ENCODE results near the gene TENM3. TPM values are rescaled to one million over a fixed set of nuclear protein-coding genes. Genes with fewer than 3 reads are reported as not detected.
"Not testable (repeated sequence)": the region's sequence is repeated elsewhere in the genome, so short reads cannot be mapped to it uniquely, and the experiment has no call there.

The TENM3 gene
- total RNA-seq, 4 donors from 2014 or later, result 0.69 to 8.2 (median 2.3) TPM

GRCh38 chr4:182808673-182809416, 565.6 kb downstream of the TENM3 start:
- WGBS, 2 donors, result 79 to 92% methylated on average over 23 to 25 of the region's 25 CpGs
- TF ChIP-seq CTCF (IDR thresholded peaks at IDR 0.05), result peak in 1 of 3 donors; percentile 3
- no peak for TF ChIP-seq POLR2A (IDR thresholded peaks at IDR 0.05)
- intact Hi-C loops (cut with DNase I; ENCODE audit: low total_unique reads), result loop anchor here (10.0 kb wide), 1 partner anchor 334 kb away; no protein-coding TSS in a partner anchor

GRCh38 chr4:182809417-182810102, 566.4 kb downstream of the TENM3 start:
- 65 to 100% methylated on average over 3 of the region's 5 CpGs for WGBS, 2 donors
- intact Hi-C loops (cut with DNase I; ENCODE audit: low total_unique reads), result loop anchor here (10.0 kb wide), 1 partner anchor 335 kb away; no protein-coding TSS in a partner anchor
- H3K4me3 ChIP-seq (ENCODE audit: low read depth, poor library complexity, severe bottlenecking), result no peak overlapping the region
- no peak for DNase-seq (ENCODE audit: low spot score in 2 of 2)
- TF ChIP-seq CTCF (IDR thresholded peaks at IDR 0.05) (no peak), POLR2A (IDR thresholded peaks at IDR 0.05) (no peak)

More at GRCh38 chr4:182808673-182809416, 565.6 kb downstream of the TENM3 start:
- no peak for DNase-seq (ENCODE audit: low spot score in 2 of 2)
- H3K4me3 ChIP-seq (ENCODE audit: low read depth, poor library complexity, severe bottlenecking), result no peak overlapping the region

GRCh38 chr4:182810103-182810615, 567.0 kb downstream of the TENM3 start:
- no peak for TF ChIP-seq POLR2A (IDR thresholded peaks at IDR 0.05)
- TF ChIP-seq CTCF (IDR thresholded peaks at IDR 0.05), result peak in 1 of 3 donors; percentile 48
- H3K4me3 ChIP-seq (ENCODE audit: low read depth, poor library complexity, severe bottlenecking), result no peak overlapping the region
- no peak for DNase-seq (ENCODE audit: low spot score in 2 of 2)
- WGBS, 2 donors, result 87 to 89% methylated on average over 4 of the region's 4 CpGs
- intact Hi-C loops (cut with DNase I; ENCODE audit: low total_unique reads), result no loop called here

- 72 to 91% methylated on average over 4 of the region's 4 CpGs for WGBS, 2 donors
- no peak for TF ChIP-seq CTCF (IDR thresholded peaks at IDR 0.05)
- no peak for TF ChIP-seq POLR2A (IDR thresholded peaks at IDR 0.05)
- no peak overlapping the region for H3K4me3 ChIP-seq (ENCODE audit: low read depth, poor library complexity, severe bottlenecking)
- no peak for DNase-seq (ENCODE audit: low spot score in 2 of 2)
- intact Hi-C loops (cut with DNase I; ENCODE audit: low total_unique reads), result no loop called here
Observed at GRCh38 chr4:182812916-182813315, 569.7 kb downstream of the TENM3 start.

GRCh38 chr4:182814065-182814464, 570.9 kb downstream of the TENM3 start:
- DNase-seq (ENCODE audit: low spot score in 2 of 2); H3K4me3 ChIP-seq (ENCODE audit: low read depth, poor library complexity, severe bottlenecking); intact Hi-C loops (cut with DNase I; ENCODE audit: low total_unique reads): not testable (repeated sequence)
- WGBS, 2 donors, result 58% methylated on average over 9 of the region's 9 CpGs

Data from lower leg skin (tissue), 4 donors.